Activated gamma-delta T cell (primary cell): ENCODE results near the gene SPIRE1.
"Not testable (repeated sequence)": the region's sequence is repeated elsewhere in the genome, so short reads cannot be mapped to it uniquely, and the experiment has no call there.

Source experiments
- DNase-seq: peaks from one replicate; lab custom pipeline; 2025; lab: John Stamatoyannopoulos, UW

Gene SPIRE1

DNA sequence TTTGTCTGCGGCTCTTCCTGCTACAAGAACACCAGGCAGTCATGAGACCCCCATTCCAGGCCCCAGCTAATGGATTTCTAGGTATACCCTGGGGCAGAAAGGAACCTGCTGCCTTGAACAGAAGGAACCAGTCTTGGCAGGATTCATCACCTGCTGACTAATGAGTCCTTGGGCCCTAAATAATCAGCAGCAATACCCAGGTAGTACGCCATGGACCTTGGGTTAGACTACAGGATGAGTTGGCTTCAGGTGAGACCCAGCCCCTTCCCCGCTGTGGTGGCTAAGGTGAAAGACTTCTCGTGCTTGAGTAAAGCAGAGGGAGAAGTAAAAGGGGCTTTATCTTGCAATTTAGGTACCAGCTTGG lies 105.0 kb downstream of the SPIRE1 start:
- DNase-seq: no peak

- not testable (repeated sequence) for DNase-seq
Observed at GRCh38 chr18:12551943-12552878, 105.7 kb downstream of the SPIRE1 start.

DNA sequence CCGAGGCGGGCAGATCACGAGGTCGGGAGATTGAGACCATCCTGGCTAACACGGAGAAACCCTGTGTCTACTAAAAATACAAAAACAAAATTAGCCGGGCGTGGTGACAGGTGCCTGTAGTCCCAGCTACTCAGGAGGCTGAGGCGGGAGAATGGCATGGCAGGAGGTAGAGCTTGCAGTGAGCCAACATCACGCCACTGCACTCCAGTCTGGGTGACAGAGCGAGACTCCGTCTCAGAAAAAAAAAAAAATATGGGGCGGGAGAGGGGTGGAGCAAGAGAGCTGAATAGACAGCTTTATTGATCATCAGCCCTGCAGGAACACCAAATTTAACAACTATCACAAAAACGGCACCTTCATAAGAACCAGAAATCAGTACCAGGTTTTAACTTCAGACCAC lies 106.4 kb downstream of the SPIRE1 start:
- not testable (repeated sequence) for DNase-seq

DNA sequence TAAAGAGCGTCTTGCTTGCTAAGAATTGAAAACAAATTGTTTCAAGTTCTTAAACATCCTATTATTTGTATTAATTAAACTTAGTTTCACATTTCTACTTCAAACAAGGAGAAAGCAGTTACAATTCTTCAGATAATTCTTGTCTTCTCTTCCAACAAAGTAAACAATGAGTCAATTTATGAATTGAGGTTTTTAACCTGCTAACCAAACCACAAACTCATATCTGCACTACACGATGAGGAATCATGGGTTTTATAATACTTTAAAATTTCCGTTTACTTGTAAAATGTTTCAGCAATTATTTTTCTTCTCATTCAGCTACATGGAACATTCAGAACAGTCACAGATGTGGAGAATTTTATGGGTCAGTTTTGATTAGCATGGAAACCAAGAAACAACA lies 114.2 kb downstream of the SPIRE1 start:
- no peak for DNase-seq

GRCh38 chr18:12540751-12541150 lies 117.2 kb downstream of the SPIRE1 start:
- DNase-seq: no peak

GRCh38 chr18:12539158-12539557 lies 118.7 kb downstream of the SPIRE1 start:
- not testable (repeated sequence) for DNase-seq

GRCh38 chr18:12534820-12535219 lies 123.1 kb downstream of the SPIRE1 start:
- DNase-seq: no peak

DNA sequence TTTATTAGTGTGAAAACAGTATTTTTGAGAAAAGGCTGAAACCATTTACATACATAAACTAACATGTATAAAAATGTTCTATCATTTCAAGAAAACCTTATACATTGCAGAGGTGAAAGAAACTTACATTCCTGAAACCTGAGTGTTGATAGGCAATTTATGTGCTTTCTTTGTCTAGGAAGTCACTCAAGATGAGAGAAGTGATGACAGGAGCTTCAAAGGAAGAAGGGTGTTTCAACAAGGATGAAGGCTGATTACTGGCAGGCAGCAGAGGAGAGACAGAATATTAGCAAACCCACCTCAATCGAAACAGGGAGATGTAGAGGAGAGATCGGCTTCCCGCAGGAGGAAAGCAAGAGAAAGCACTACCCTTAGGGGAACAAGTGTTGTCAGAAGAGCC lies 125.2 kb downstream of the SPIRE1 start:
- DNase-seq: no peak

- DNase-seq: no peak
Observed at GRCh38 chr18:12531749-12532148, 126.2 kb downstream of the SPIRE1 start.

GRCh38 chr18:12520442-12520992 lies 137.4 kb downstream of the SPIRE1 start:
- DNase-seq: no peak

DNA sequence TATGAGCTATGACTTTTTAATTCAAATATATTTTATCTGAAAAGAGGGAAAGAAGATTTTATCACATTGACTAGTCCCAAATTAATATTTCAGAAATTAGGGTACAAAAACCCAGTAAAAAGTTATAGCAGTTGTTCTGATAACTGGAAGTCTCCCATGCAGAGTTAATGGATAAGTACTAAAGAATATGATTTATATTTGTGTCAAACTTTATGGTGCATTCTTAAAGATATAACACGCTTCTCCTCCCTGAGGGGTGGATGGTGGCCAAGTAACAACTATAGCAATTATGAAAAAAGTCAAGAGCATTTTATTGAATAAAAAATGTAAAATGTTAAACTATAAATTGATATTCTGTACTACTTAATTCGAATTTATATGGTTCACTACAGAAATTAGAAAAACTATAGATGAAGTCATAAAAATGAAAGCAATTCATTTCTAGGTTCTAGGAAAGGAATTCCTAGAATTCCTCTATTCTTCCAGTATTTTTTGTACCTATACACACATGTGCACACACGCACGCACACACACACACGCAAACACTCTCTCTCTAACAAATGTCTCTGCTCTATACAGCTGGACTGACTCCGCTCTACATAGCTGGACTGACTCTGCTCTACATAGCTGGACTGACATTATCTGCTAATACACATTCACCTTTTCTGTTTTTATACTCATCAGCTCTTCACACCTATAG lies 138.9 kb downstream of the SPIRE1 start:
- no peak for DNase-seq

- no peak for DNase-seq
Observed at GRCh38 chr18:12518326-12518725, 139.6 kb downstream of the SPIRE1 start.

DNA sequence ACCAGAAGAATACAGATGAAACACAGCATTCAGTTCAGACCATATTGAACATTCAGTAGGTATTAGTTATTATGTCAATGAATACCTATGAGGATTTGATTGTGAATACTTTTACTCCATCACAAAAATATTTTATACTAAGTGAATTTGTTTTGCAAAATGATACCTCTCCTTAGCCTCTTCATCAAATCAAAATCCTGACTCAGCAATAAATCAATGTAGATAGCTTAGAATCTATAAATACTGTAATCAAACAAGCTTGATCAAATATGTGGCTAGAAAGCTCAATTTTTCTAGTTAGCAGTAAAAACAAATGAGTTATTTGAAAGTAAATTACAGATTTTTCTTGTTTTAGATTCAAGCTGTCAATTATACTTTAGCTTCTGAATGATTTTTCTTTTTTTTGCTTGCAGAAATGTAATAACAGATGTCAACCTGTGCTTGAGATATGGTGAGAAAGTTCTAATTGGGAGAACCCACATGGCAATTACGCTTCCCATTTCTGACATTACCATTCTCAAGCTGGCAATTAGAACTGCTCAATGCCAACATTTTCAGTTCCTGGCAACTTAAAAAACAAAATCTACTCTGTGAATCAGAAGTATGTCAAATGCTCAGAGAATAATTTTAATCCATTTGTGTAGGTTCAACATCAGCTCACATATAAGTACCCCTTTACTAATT lies 140.6 kb downstream of the SPIRE1 start:
- no peak for DNase-seq

DNA sequence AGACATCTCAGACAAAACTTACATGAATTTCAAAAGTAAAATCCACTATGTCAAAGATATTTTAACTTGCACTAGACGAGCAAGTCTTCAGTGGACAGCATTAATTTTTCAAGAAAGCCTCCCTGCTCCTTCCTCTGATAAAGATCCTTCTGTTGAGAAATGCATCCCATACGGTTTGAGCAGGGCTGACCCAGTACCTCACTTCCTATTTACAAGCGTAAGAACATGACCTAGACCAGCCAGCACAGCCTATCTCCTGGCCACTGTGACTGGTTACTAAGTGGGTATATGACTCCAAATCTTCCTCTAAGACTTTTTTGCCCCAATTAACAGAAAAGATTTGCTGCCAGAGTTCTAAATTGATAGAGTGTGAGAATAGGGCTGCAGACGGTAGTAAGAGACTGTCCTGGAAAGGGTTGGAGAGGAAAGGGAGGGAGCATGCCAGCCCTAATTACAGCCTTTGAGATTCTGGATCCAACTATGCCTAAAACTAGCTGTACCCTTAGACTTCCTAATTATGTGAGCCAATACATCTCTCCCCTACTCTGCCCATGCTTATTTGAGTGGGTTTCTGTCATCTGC lies 141.8 kb downstream of the SPIRE1 start:
- DNase-seq: no peak

- DNase-seq: no peak
Observed at GRCh38 chr18:12515550-12515949, 142.4 kb downstream of the SPIRE1 start.

- no peak for DNase-seq
Observed at GRCh38 chr18:12507007-12507406, 150.9 kb downstream of the SPIRE1 start.

GRCh38 chr18:12500986-12501385 lies 156.9 kb downstream of the SPIRE1 start:
- no peak for DNase-seq

DNA sequence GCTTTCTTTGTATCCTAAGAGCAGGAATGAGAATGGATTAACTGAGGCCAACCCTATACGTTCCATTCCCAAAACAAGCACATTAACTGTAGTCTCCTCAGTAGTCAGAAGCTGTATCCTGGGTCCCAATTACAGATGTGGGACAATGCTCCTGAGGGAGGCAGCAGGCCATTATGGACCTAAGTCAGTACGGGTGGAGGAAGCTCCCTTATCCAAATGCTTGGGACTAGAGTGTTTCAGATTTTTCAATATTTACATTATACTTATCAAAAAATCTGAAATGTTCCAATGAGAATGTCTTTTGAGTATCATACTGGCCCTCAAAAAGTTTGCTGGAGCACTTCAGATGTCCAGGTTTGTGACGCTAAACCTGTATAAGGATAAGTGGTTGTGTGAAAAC lies 160.1 kb downstream of the SPIRE1 start:
- DNase-seq: no peak

GRCh38 chr18:12497296-12497695 lies 160.6 kb downstream of the SPIRE1 start:
- DNase-seq: no peak

DNA sequence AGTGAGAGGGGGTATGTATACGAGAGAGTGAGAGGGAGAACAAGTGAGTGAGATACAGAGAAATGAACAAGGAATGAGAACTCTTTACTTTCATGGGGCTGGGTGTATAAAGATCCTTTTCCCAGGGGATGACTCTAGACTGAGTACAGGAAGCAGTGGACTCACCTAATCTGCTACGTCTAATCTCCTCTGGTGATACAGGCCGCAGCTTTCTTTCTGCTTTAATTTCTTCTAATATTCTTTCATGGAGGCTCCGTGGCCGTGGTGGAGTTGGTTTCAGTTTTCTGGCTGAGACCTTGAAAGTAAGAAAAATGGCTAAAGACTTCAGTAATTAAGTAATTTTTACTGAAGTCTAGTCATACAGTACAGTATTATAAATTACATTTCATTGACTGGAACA lies 165.0 kb downstream of the SPIRE1 start:
- DNase-seq: no peak

- DNase-seq: no peak
Observed at GRCh38 chr18:12491611-12492435, 166.1 kb downstream of the SPIRE1 start.
